Cortex of kidney (tissue), 1 donor: Measurements from ENCODE around the gene SPRED1.

Experiments
- DNase-seq: peaks from one replicate; lab custom pipeline; 2025; lab: John Stamatoyannopoulos, UW

Gene SPRED1

DNA sequence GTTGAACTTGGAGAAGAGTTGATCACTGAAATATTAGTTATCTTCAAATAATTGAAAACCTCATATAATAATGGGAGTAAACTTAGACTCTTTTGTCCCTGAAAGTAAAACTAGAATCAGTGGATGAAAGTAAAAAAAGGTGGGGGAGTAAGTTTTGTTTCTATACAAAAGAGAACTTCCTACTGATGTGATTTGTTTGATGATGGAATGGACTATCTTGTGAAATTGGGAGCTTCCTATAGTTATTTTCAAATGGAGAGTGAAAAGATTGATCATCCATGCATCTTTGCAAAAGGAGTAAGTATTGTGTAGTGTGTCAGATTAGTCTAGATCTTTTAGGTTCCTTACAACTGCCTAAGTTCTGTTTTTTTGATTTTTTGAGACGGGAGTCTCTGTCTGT, 28.4 kb downstream of the SPRED1 start:
- no peak for DNase-seq

DNA sequence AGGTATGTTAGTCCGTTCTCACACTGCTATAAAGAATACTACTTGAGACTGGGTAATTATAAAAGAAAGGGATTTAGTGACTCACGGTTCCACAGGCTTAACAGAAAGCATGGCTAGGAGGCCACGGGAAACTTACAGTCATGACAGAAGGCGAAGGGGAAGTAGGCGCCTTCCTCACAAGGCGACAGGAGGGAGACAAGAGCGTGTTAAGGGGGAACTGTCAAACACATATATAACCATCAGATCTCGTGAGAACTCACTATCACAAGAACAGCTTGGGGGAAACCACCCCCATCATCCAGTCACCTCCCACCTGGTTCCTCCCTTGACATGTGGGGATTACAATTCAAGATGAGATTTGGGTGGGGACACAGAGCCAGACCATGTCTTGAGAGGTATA, 30.4 kb downstream of the SPRED1 start:
- DNase-seq, result no peak

- no peak for DNase-seq
Measured at GRCh38 chr15:38285456-38285855, 32.8 kb downstream of the SPRED1 start.

DNA sequence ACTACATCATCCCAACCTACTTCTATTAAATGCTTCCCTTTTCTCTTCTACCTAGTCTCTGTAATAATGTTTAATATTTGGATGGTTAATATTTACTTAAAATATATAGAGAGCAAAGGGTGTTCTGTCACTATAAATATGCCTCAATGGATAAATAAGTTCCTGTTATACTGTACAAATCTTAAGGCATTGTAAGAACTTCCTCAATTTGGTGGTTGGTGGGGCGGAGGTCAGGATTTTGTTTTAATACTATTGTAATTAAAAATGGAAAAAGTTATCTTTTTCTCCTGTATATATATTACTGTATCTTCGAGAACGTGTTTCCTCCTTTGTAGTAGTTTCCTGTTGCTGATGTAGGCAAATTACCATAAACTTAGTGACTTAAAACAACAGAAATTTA, 41.5 kb downstream of the SPRED1 start:
- no peak for DNase-seq

DNA sequence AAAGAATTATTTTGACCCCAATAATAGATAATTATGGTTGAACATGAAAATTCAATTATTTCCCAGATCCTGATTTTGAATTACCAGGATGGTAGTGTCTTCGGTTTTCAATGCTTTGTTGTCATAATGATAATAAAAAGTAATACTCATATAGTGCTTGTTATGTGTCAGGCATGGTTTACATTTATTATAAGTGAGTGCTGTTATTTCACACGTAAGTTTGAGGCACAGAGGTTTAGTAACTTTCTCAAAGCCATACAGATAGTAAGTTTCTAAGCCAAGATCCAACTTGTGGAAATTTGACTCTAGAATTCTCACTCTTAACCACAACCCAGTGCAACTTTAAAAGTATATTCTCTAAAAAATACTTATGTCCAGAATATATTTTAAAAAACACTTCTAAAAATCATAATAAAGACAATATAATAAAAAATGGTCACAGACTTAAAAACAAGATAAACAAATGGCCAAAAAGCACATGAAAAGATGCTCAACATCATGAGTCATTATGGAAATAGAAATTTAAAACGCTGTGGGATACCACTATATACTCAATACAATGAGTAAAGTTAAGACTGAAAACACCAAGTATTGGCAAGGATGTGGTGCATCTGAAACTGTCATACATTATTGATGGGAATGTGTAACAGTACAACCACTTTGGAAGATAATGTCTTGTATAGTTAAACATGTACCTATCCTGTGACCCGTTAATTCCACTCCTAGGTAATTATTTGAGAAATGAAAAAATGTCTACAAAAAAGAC, 45.2 kb downstream of the SPRED1 start:
- DNase-seq, result no peak

- no peak for DNase-seq
Measured at GRCh38 chr15:38299216-38299615, 46.6 kb downstream of the SPRED1 start.

- DNase-seq, result no peak
Measured at GRCh38 chr15:38300395-38300794, 47.8 kb downstream of the SPRED1 start.

DNA sequence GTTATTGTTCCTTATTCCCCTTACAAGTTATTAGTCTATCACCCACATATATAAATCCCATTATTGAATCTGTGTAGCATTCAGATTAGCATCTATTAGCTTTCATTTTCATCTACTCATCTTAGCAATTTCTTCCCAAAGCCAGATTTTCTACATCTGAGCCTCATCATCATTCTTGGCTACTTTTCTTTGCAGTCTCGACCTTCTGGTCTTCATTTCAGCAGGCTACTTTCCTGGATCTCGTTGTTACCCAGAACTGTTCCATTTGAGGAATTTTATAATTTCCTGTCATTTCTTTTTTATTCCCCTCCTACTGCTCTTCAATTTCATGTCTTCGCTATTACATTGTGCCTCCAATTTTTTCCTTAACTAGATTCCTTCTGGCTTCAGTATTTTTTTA, 51.8 kb downstream of the SPRED1 start:
- no peak for DNase-seq

GRCh38 chr15:38307251-38307650, 54.6 kb downstream of the SPRED1 start:
- DNase-seq, result no peak

GRCh38 chr15:38307861-38308641, 55.4 kb downstream of the SPRED1 start:
- DNase-seq, result no peak

GRCh38 chr15:38308797-38309196, 56.2 kb downstream of the SPRED1 start:
- no peak for DNase-seq

DNA sequence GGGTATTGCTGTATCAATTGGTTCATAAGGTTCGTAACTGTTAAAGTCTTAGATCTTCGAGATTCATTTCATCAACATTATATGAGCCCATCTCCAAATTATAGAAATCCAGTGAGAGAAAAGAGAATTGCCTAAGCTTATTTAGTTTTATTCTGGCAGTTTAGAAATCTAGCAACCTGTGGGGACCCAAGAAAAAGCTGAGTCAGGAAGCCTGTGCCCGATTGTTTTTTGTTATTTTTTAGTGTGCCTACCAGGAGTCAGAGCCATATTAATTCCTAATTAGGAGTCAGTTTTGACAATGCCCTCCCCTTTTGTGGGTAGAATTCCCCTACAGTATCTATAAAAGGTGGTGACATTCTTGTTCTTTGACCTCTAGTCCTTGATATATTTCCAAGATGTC, 59.6 kb downstream of the SPRED1 start:
- DNase-seq, result no peak

DNA sequence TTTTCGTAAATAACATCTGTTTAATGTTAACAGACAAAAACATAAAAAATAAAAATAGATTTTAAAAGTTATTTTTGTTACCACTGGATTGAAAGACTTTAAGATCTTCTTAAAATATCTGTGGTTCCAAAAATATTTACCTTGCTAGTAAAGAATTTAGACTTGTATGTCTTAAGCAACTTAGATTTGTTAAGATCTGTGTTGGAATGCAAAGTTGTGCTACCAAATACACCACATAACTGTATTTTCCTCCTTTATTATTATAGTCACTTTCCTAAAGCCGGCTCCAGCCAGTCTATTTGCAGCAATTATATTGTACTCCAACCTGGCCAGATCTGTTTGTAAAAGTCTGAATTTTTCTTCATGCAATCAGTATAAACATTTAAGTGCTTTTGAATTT, 63.7 kb downstream of the SPRED1 start:
- no peak for DNase-seq

DNA sequence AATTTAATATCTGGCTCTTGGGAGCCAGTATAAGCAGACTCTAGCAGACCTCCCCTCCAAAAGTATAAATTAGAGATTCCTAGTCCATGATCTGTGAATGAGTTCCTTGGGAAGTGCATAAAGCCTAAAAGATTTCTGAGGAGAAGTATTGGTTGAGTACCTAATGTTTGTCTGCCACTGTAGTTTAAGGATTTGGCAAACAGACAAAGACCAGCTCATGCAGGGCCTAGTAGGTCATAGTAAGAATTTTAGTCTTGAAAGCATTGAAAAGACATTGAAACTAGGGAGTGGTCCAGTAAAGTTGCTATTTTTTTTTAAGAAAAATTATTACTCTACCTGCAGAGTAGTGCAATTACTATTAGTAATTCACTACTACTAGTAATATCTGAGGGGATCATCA, 67.5 kb downstream of the SPRED1 start:
- no peak for DNase-seq

DNA sequence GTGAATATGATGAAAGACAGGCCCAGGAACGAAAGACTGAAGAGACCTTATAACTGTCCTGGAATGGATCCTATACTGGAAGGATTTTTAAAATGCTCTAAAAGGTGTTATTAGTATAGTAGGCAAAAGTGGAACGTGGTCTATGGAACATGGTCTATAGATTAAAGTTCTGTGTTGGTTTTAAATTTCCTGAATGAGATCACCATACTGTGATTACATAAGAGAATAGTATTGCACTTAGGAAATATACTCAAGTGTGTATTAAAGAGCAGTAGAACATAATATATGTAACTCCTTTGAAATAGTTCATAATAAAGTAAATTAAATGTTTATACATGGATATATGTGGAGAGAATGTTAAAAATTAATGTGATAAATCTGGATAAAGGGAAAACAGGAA, 68.2 kb downstream of the SPRED1 start:
- no peak for DNase-seq

DNA sequence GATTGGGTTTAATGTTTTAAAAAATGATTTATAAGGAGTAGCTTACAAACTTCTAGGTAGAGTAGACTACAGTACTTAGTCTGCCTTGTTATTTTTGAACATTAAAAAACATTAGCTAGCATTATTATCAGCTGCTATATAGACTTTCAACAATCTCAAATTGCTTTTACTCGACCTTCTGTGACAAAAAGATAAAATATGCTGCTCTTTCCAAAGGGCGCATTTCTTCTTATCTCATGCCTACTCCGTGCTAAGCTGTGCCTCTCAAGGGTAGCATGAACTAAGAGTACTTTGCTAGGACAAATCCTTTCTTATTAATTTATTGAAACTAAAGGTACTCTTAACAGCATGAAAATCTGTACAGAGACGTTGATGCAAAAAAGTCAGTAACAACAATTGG, 71.3 kb downstream of the SPRED1 start:
- DNase-seq, result no peak

DNA sequence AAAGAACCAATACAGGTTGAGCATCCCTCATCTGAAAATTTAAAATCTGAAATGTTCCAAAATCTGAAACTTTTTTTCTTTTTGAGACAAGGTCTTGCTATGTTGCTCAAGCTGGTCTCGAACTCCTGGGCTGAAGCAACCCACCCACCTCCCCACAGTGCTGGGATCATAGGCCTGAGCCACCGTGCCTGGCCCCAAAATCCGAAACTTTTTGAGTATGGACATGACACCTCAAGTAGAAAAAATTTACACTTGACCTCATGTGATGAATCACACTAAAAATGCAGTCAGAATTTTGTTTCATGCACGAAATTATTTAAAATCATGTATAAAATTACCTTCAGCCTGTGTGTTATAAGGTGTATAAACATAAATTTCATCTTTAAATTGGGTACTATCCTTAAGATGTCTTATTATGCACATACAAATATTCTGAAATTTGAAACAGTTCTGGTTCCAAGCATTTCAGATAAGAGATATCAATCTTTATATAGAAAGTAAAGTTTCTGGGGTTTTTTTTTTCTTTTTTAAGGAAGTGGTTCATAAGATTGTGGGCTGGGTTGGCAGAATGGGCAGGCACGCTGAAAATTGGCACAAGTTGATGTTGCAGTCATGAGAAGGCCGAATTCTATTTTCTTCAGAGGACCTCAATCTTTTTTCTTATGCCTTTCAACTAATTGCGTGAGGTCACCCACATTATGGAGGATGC, 72.5 kb downstream of the SPRED1 start:
- no peak for DNase-seq

- no peak for DNase-seq
Measured at GRCh38 chr15:38325648-38325990, 73.0 kb downstream of the SPRED1 start.

DNA sequence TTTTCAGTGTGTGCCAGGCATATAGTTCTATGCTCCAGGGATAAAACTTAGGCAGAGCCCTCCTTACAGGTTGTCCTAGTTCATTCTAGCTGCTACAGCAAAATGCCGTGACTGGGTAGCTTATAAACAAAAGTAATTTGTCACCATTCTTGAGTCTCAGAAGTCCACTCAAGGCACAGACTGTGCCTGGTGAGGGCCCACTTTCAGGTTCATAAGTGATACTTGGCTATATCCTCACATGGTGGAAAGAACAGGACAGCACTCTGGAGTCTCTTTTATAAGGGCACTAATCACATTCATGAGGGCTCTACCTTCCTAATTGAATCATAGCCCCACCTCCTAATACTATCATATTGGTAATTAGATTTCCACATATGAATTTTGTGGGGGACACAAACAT, 80.1 kb downstream of the SPRED1 start:
- DNase-seq, result no peak

DNA sequence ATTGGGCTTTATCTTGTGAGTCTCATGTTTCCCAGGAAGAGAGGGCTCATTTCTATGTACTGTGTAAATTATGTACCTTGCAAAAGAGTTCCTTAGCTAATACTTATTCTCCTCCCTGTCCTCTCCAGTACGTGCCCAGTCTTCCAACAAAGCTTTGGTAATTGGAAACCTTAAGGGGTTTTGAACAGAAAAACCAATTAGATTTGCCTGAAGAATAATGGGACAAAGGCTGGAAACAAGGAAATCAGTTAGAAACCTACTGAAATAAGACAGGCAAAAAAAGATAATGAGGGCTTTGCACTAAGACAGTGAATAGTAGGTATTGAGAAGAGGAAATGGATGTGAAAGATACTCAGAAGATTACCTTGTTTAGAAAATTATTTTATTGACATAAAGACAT, 82.5 kb downstream of the SPRED1 start:
- DNase-seq, result no peak

GRCh38 chr15:38344351-38344750, 91.7 kb downstream of the SPRED1 start:
- no peak for DNase-seq

DNA sequence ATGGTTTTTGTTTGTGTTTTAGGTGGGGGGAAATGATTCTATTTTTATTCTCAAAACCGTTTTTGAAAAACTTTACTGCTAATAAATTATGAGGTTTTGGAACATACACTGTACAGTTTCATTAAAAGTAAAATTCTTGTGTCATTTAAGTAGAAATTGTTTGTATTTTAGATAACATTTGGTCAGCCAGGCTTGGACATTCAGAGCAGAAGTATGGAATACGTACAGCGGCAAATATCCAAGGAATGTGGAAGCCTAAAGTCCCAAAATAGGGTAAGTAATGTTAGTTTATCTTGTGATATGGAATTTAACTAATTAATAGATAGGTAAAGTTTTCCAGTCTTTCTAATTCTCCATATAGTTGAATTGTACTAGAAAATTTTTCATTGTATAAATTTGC, 96.6 kb downstream of the SPRED1 start:
- DNase-seq, result no peak

DNA sequence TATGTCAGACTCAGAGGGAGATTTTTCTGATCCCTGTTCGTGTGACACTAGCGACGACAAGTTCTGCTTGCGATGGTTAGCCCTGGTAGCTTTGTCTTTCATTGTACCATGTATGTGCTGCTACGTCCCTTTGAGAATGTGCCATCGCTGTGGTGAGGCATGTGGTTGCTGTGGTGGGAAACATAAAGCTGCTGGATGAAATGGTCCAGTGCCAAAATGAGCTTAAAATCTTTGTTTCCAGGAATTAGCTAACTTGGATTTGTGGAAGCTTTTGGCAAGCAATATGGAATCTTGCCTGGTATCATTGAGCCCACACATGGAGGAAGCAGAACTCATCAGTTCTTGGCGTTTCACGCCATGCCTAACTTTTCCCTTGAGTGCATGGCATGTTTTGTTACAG, 98.8 kb downstream of the SPRED1 start:
- DNase-seq, result no peak
